H1 (cell line): ENCODE data around the gene FGF12. TPM values are rescaled to one million over a fixed set of nuclear protein-coding genes. Genes with fewer than 3 reads are reported as not detected.

Experiments
- CTCF ChIA-PET: fragments of 300-600 bp; sonication (Branson Sonifier 250); formaldehyde crosslinking; loops from one replicate; lab custom pipeline; 2021; ENCODE audit not compliant: partially characterized antibody; lab: Charles Lee
- POLR2A ChIA-PET: fragments of 300-600 bp; sonication (Branson Sonifier 250); formaldehyde crosslinking; loops from one replicate; lab custom pipeline; 2021; ENCODE audit warnings: inconsistent platforms; ENCODE audit not compliant: partially characterized antibody; lab: Charles Lee
- DNase-seq, 2 experiments: peaks; one replicate each; pipeline versions ENCODE4 v3.0.0 to v3.0.0-alpha.2; 2010 to 2022; ENCODE audit warnings: low spot score in 2 of 2, low read depth in 1 of 2, mixed read lengths in 1 of 2
- FAIRE-seq: peaks from 2 replicates; lab custom pipeline; 2011; peaks lifted over from hg19 to GRCh38; lab: Jason Lieb, UNC
- H2AFZ ChIP-seq: 2 replicates; pipeline ENCODE4 v1.8.1; 2012; ENCODE audit warnings: low read length, inconsistent platforms
- H2AK5ac ChIP-seq: 2 replicates; pipeline ENCODE4 v1.6.1; 2013; ENCODE audit warnings: low read depth, low read length
- H2BK120ac ChIP-seq: replicated peaks from 2 replicates; pipeline ENCODE3; 2013; ENCODE audit warnings: low read depth, low read length, inconsistent platforms
- H2BK12ac ChIP-seq: 2 replicates; pipeline ENCODE4 v1.6.1; 2013; ENCODE audit warnings: low read depth, low read length
- H2BK15ac ChIP-seq: 2 replicates; pipeline ENCODE4 v1.6.1; 2013; ENCODE audit warnings: low read length
- H2BK20ac ChIP-seq: 2 replicates; pipeline ENCODE4 v1.6.1; 2013; ENCODE audit warnings: low read length
- H2BK5ac ChIP-seq: 2 replicates; pipeline ENCODE4 v1.6.1; 2013; ENCODE audit warnings: low read depth, low read length
- H3K14ac ChIP-seq: 2 replicates; pipeline ENCODE4 v1.6.1; 2013; ENCODE audit warnings: inconsistent platforms; ENCODE audit not compliant: insufficient read length
- H3K18ac ChIP-seq: 2 replicates; pipeline ENCODE4 v1.6.1; 2013; ENCODE audit warnings: low read length; ENCODE audit errors: extremely low read depth
- H3K23ac ChIP-seq: 2 replicates; pipeline ENCODE4 v1.6.1; 2013; ENCODE audit warnings: inconsistent platforms; ENCODE audit not compliant: insufficient read length
- H3K23me2 ChIP-seq: 2 replicates; pipeline ENCODE4 v1.6.1; 2013; ENCODE audit warnings: low read depth, low read length
- H3K27ac ChIP-seq: 2 replicates; pipeline ENCODE4 v1.6.1; 2011; ENCODE audit warnings: low read depth, low read length, inconsistent platforms
- H3K27me3 ChIP-seq, 4 experiments: replicated peaks in 1 of 4; 1 replicate in 1 of 4; 2 replicates in 3 of 4; pipeline versions ENCODE4 v1.6.1 to v1.8.1; 2011 to 2013; ENCODE audit warnings: low read length in 3 of 4, mild to moderate bottlenecking in 3 of 4, inconsistent platforms in 2 of 4, mixed read lengths in 2 of 4, moderate library complexity in 1 of 4; ENCODE audit not compliant: control insufficient read depth in 3 of 4, insufficient read depth in 3 of 4; ENCODE audit errors: extremely low read depth in 1 of 4
- H3K36me3 ChIP-seq, 4 experiments: 2 replicates each; pipeline versions ENCODE4 v1.6.1 to v1.8.1; 2011 to 2013; ENCODE audit warnings: mild to moderate bottlenecking in 4 of 4, low read length in 3 of 4, moderate library complexity in 2 of 4, control low read depth in 1 of 4, inconsistent platforms in 1 of 4; ENCODE audit not compliant: insufficient read depth in 4 of 4, control insufficient read depth in 2 of 4
- H3K4ac ChIP-seq: replicated peaks from 2 replicates; pipeline ENCODE3; 2013; ENCODE audit warnings: low read length, low read depth, mixed read lengths, inconsistent platforms; ENCODE audit not compliant: insufficient read length
- H3K4me1 ChIP-seq, 4 experiments: replicated peaks in 1 of 4; 1 replicate in 1 of 4; 2 replicates in 3 of 4; pipeline versions ENCODE4 v1.6.1 to v1.8.1; 2011 to 2013; ENCODE audit warnings: low read length in 3 of 4, inconsistent platforms in 2 of 4, mixed read lengths in 1 of 4; ENCODE audit not compliant: insufficient read depth in 4 of 4, control insufficient read depth in 3 of 4
- H3K4me2 ChIP-seq, 2 experiments: 2 replicates each; pipeline versions ENCODE4 v1.6.1 to v1.8.1; 2011 to 2013; ENCODE audit warnings: low read depth in 2 of 2, low read length in 2 of 2, control low read depth in 1 of 2, inconsistent platforms in 1 of 2, mild to moderate bottlenecking in 1 of 2; ENCODE audit not compliant: insufficient read depth in 1 of 2
- H3K4me3 ChIP-seq, 4 experiments: fragments of 200-600, 300-600 bp in 1 of 4; sonication (generic), shearing (Covaris generic), sonication (Bioruptor Twin) in 1 of 4; 2 replicates each; pipeline versions ENCODE4 v1.5.1 to v1.8.1; 2011 to 2016; ENCODE audit warnings: low read length in 4 of 4, low read depth in 3 of 4, control low read depth in 2 of 4, inconsistent platforms in 2 of 4, mild to moderate bottlenecking in 2 of 4, mixed read lengths in 1 of 4, moderate library complexity in 1 of 4; ENCODE audit not compliant: insufficient read depth in 2 of 4; ENCODE audit errors: extremely low read depth in 1 of 4
- H3K56ac ChIP-seq: replicated peaks from 2 replicates; pipeline ENCODE3; 2013; ENCODE audit warnings: low read depth, mild to moderate bottlenecking, mixed read lengths, low read length, inconsistent platforms; ENCODE audit not compliant: insufficient read length
- H3K79me1 ChIP-seq: 2 replicates; pipeline ENCODE4 v1.6.1; 2013; ENCODE audit warnings: low read depth, low read length, control low read depth
- H3K79me2 ChIP-seq, 2 experiments: 2 replicates each; pipeline versions ENCODE4 v1.6.1 to v1.8.1; 2012 to 2013; ENCODE audit warnings: low read length in 2 of 2, mild to moderate bottlenecking in 2 of 2, inconsistent platforms in 1 of 2; ENCODE audit not compliant: insufficient read depth in 2 of 2, control insufficient read depth in 1 of 2
- H3K9ac ChIP-seq, 4 experiments: replicated peaks in 1 of 4; 1 replicate in 1 of 4; 2 replicates in 3 of 4; pipeline versions ENCODE4 v1.6.1 to v1.8.1; 2011 to 2013; ENCODE audit warnings: low read depth in 3 of 4, low read length in 3 of 4, control low read depth in 2 of 4, mild to moderate bottlenecking in 2 of 4, moderate library complexity in 2 of 4, inconsistent platforms in 1 of 4; ENCODE audit errors: extremely low read depth in 1 of 4
- H3K9me3 ChIP-seq, 2 experiments: 2 replicates each; pipeline versions ENCODE4 v1.6.1 to v1.8.1; 2012 to 2013; ENCODE audit warnings: mild to moderate bottlenecking in 2 of 2, moderate library complexity in 2 of 2, control low read depth in 1 of 2, inconsistent platforms in 1 of 2, low read depth in 1 of 2, low read length in 1 of 2, mixed read lengths in 1 of 2; ENCODE audit not compliant: insufficient read depth in 2 of 2
- H4K20me1 ChIP-seq, 2 experiments: replicated peaks in 1 of 2; 2 replicates each; pipeline versions ENCODE3 to v1.8.1; 2011 to 2013; ENCODE audit warnings: inconsistent platforms in 2 of 2, low read length in 2 of 2, mild to moderate bottlenecking in 1 of 2; ENCODE audit not compliant: insufficient read depth in 2 of 2, control insufficient read depth in 1 of 2
- H4K5ac ChIP-seq: 2 replicates; pipeline ENCODE4 v1.6.1; 2013; ENCODE audit warnings: low read length, low read depth, mixed read lengths, inconsistent platforms; ENCODE audit not compliant: insufficient read length
- H4K8ac ChIP-seq: 2 replicates; pipeline ENCODE4 v1.8.0; 2013; ENCODE audit warnings: mild to moderate bottlenecking, moderate library complexity, low read length, inconsistent platforms; ENCODE audit not compliant: insufficient read depth; ENCODE audit errors: extremely low read depth
- H4K91ac ChIP-seq: replicated peaks from 2 replicates; pipeline ENCODE3; 2013; ENCODE audit warnings: low read length, mixed read lengths, inconsistent platforms; ENCODE audit not compliant: insufficient read length
- CTCF ChIP-seq, 3 experiments: IDR thresholded peaks; 1 replicate in 2 of 3; 2 replicates in 1 of 3; pipeline versions ENCODE4 v1.5.1 to v1.6.1; 2011; ENCODE audit warnings: low read length in 3 of 3, mild to moderate bottlenecking in 3 of 3, inconsistent platforms in 2 of 3, low read depth in 1 of 3, moderate library complexity in 1 of 3; ENCODE audit not compliant: insufficient read depth in 1 of 3; ENCODE audit errors: control extremely low read depth in 1 of 3
- KDM5A ChIP-seq: fragments of 200-600 bp; IDR thresholded peaks from 2 replicates; pipeline ENCODE4 v1.7.1; 2012; ENCODE audit warnings: mild to moderate bottlenecking, low read length, inconsistent platforms, mixed read lengths
- MAFK ChIP-seq: IDR thresholded peaks from 2 replicates; pipeline ENCODE4 v1.6.1; 2012; ENCODE audit warnings: low read depth, mild to moderate bottlenecking, improper control_type of control experiment, low read length
- POLR2A ChIP-seq, 2 experiments: IDR thresholded peaks; 1 replicate in 1 of 2; 2 replicates in 1 of 2; pipeline ENCODE4 v1.6.1; 2011; ENCODE audit warnings: low read depth in 2 of 2, low read length in 2 of 2, mild to moderate bottlenecking in 2 of 2; ENCODE audit errors: control extremely low read depth in 1 of 2
- POLR2AphosphoS5 ChIP-seq: IDR thresholded peaks from 2 replicates; pipeline ENCODE4 v1.6.1; 2011; ENCODE audit warnings: low read depth, low read length
- RAD21 ChIP-seq, 2 experiments: IDR thresholded peaks in 1 of 2; conservative IDR thresholded peaks in 1 of 2; 2 replicates each; pipeline ENCODE4 v1.6.1; 2011; ENCODE audit warnings: low read depth in 2 of 2, low read length in 2 of 2, improper control_type of control experiment in 1 of 2, inconsistent platforms in 1 of 2, mild to moderate bottlenecking in 1 of 2, moderate library complexity in 1 of 2
- RFX5 ChIP-seq: IDR thresholded peaks from 2 replicates; pipeline ENCODE4 v1.6.1; 2011; ENCODE audit warnings: low read depth, low read length, improper control_type of control experiment, borderline replicate concordance
- RXRA ChIP-seq: IDR thresholded peaks from 2 replicates; pipeline ENCODE4 v1.6.1; 2011; ENCODE audit warnings: low read depth, mild to moderate bottlenecking, low read length, moderate library complexity; ENCODE audit not compliant: insufficient read depth
- SIRT6 ChIP-seq: IDR thresholded peaks from one replicate; pipeline ENCODE4 v1.7.1; 2012; ENCODE audit warnings: low read length, inconsistent platforms
- SP4 ChIP-seq: IDR thresholded peaks from 2 replicates; pipeline ENCODE4 v1.6.1; 2012; ENCODE audit warnings: low read length, inconsistent platforms
- WGBS, 2 experiments: shearing (Covaris generic) in 1 of 2; methylation state at CpG; one replicate each; pipeline versions ENCODE4 v1.1.6 to v1.1.7; 2013 to 2015; ENCODE audit warnings: low lambda C conversion rate in 2 of 2, mixed read lengths in 2 of 2, inconsistent platforms in 1 of 2, low coverage in 1 of 2, missing lambda C conversion rate in 1 of 2; ENCODE audit not compliant: insufficient replicate concordance in 2 of 2, insufficient coverage in 1 of 2, insufficient read length in 1 of 2; ENCODE audit errors: extremely low coverage in 1 of 2, missing lambda C conversion rate in 1 of 2; 5-methylcytosine and 5-hydroxymethylcytosine counted together
- polyA plus RNA-seq, 7 experiments: library from polyadenylated mRNA; depleted of rRNA in 3 of 7; stranded (reverse) in 5 of 7; unstranded in 2 of 7; fragments of >200 nt in 5 of 7; fragments of 200-250 nt in 2 of 7; gene quantifications; 1 replicate in 5 of 7; 2 replicates in 1 of 7; 4 replicates in 1 of 7; pipeline versions ENCODE4 v1.2.1 to v1.2.3, GENCODE V29; 2011 to 2013; ENCODE audit warnings: missing spikeins in 2 of 7, mixed read lengths in 2 of 7
- total RNA-seq: library from RNA; stranded (reverse); fragmentation: NEBNext Ultra II Directional; extraction: Animal tissue kit (Norgen Biotek cat#: 25700); gene quantifications from 2 replicates; pipeline ENCODE4 v1.2.1, GENCODE V29; 2021

The FGF12 gene
- total and polyA plus RNA-seq, 2 of the 8 experiments (the other 6 are each of a cell fraction or from before 2014, with no cell fraction given), result 4.1 to 16.6 TPM

GRCh38 chr3:192255839-192256238 lies 471.5 kb downstream of the FGF12 start:
- no peak overlapping the region for H4K8ac ChIP-seq
- no peak overlapping the region for H4K91ac ChIP-seq
- no peaks in the 10 kb centered on the region for H3K79me2 ChIP-seq
- FAIRE-seq (no peak), DNase-seq (no peak)
- H3K27ac ChIP-seq, result no peak overlapping the region
- CTCF ChIA-PET, result interaction anchor here (1.1 kb wide), 1 partner anchor 193 kb away, joined by 3 read pairs; no protein-coding TSS in a partner anchor
- TF ChIP-seq POLR2A (IDR thresholded peaks at IDR 0.05; ENCODE audit: control extremely low read depth in 1 of 2, low read depth in 2 of 2, low read length in 2 of 2), result no peak
- TF ChIP-seq SIRT6, result no peak
- no peak for TF ChIP-seq POLR2AphosphoS5
- TF ChIP-seq SP4, result no peak
- TF ChIP-seq CTCF (IDR thresholded peaks at IDR 0.05; ENCODE audit: control extremely low read depth in 1 of 3, insufficient read depth in 1 of 3, low read depth in 1 of 3, low read length in 3 of 3), result no peak
- TF ChIP-seq RAD21 (IDR thresholded peaks at IDR 0.05 in 1 of 2, conservative IDR thresholded peaks at IDR 0.05 in 1 of 2; ENCODE audit: low read depth in 2 of 2, low read length in 2 of 2), result no peak
- no peak for TF ChIP-seq RFX5
- TF ChIP-seq MAFK, result no peak
- TF ChIP-seq KDM5A, result no peak
- TF ChIP-seq RXRA, result no peak
- no peaks in the 10 kb centered on the region for H4K20me1 ChIP-seq
- no peaks in the 10 kb centered on the region for H3K4me1 ChIP-seq
- no peak overlapping the region for H3K14ac ChIP-seq
- WGBS, 2 experiments, result 94% methylated on average over 2 of the region's 2 CpGs; no CpG with 5 or more reads in 1 of the 2 experiments
- H3K9ac ChIP-seq, result no peak overlapping the region
- H3K23ac ChIP-seq, result no peak overlapping the region
- H2BK20ac ChIP-seq, result no peak overlapping the region
- no peak overlapping the region for H2BK15ac ChIP-seq
- H2BK120ac ChIP-seq, result no peak overlapping the region
- no peak overlapping the region for H3K4me2 ChIP-seq
- no peaks in the 10 kb centered on the region for H3K9me3 ChIP-seq
- H3K18ac ChIP-seq, result no peak overlapping the region
- H3K4ac ChIP-seq, result no peak overlapping the region
- H4K5ac ChIP-seq, result no peak overlapping the region
- POLR2A ChIA-PET, result no interaction called here
- H3K36me3 ChIP-seq, result no peaks in the 10 kb centered on the region; a peak in 1 of 8 replicates
- H2BK12ac ChIP-seq, result no peak overlapping the region
- H3K23me2 ChIP-seq, result no peaks in the 10 kb centered on the region
- H2BK5ac ChIP-seq, result no peak overlapping the region
- H2AK5ac ChIP-seq, result no peak overlapping the region
- H3K27me3 ChIP-seq, result no peaks in the 10 kb centered on the region
- no peak overlapping the region for H3K4me3 ChIP-seq
- H3K56ac ChIP-seq, result no peak overlapping the region
- no peaks in the 10 kb centered on the region for H3K79me1 ChIP-seq
- no peak overlapping the region for H2AFZ ChIP-seq
